Measurements from ENCODE around the gene NKD2.

GRCh38 chr5:1019001-1019905 lies 10.7 kb downstream of the NKD2 start:
- TF ChIP-seq, protein P1, sequence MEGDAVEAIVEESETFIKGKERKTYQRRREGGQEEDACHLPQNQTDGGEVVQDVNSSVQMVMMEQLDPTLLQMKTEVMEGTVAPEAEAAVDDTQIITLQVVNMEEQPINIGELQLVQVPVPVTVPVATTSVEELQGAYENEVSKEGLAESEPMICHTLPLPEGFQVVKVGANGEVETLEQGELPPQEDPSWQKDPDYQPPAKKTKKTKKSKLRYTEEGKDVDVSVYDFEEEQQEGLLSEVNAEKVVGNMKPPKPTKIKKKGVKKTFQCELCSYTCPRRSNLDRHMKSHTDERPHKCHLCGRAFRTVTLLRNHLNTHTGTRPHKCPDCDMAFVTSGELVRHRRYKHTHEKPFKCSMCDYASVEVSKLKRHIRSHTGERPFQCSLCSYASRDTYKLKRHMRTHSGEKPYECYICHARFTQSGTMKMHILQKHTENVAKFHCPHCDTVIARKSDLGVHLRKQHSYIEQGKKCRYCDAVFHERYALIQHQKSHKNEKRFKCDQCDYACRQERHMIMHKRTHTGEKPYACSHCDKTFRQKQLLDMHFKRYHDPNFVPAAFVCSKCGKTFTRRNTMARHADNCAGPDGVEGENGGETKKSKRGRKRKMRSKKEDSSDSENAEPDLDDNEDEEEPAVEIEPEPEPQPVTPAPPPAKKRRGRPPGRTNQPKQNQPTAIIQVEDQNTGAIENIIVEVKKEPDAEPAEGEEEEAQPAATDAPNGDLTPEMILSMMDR (optimal IDR thresholded peaks at IDR 0.05 in 1 of 3, IDR thresholded peaks at IDR 0.05 in 1 of 3, conservative IDR thresholded peaks at IDR 0.05 in 1 of 3; ENCODE audit: extremely low read depth in 1 of 3, insufficient read depth in 2 of 3, low read length in 3 of 3) = no peak
- TF ChIP-seq EZH2 (IDR thresholded peaks at IDR 0.05; ENCODE audit: low read length) = no peak
